HEK293 (cell line): ENCODE results near the gene P4HA1.

ENCODE experiments used
- CTCF ChIA-PET: fragments of 350-600 bp; formaldehyde crosslinking; extraction: SDS; loops from one replicate; lab custom pipeline; 2021; ENCODE audit warnings: antibody characterized with exemption; lab: Yijun Ruan, JAX
- POLR2A ChIA-PET: fragments of 300-600 bp; formaldehyde crosslinking; extraction: SDS; loops from one replicate; lab custom pipeline; 2020; ENCODE audit warnings: antibody characterized with exemption, inconsistent platforms; lab: Yijun Ruan, JAX
- H3K27ac ChIP-seq: fragments of 200-500 bp; sonication (Bioruptor generic); 2 replicates; pipeline ENCODE4 v1.5.1; 2014; ENCODE audit warnings: low read depth, low read length, control low read depth, inconsistent platforms; ENCODE audit errors: extremely low read depth
- H3K36me3 ChIP-seq, 2 experiments: fragments of 200-500 bp in 1 of 2; sonication (Bioruptor generic) in 1 of 2; 1 replicate in 1 of 2; 2 replicates in 1 of 2; pipeline ENCODE4 v1.5.1; 2014 to 2017; ENCODE audit warnings: inconsistent platforms in 2 of 2, low read length in 2 of 2; ENCODE audit not compliant: control insufficient read depth in 2 of 2, insufficient read depth in 1 of 2
- H3K4me1 ChIP-seq: fragments of 200-500 bp; sonication (Bioruptor generic); 2 replicates; pipeline ENCODE4 v1.5.1; 2014; ENCODE audit warnings: mild to moderate bottlenecking, low read length, inconsistent platforms; ENCODE audit not compliant: control insufficient read depth, insufficient read depth
- H3K4me3 ChIP-seq: 2 replicates; pipeline ENCODE4 v1.5.1; 2011; ENCODE audit warnings: low read depth, mild to moderate bottlenecking, control low read depth, low read length, moderate library complexity
- H3K9me3 ChIP-seq: fragments of 200-500 bp; sonication (Bioruptor generic); 2 replicates; pipeline ENCODE4 v1.5.1; 2014; ENCODE audit warnings: low read depth, low read length, inconsistent platforms; ENCODE audit not compliant: control insufficient read depth, insufficient read depth
- BCL11A ChIP-seq: fragments of 450-650 bp; formaldehyde crosslinking; IDR thresholded peaks from 2 replicates; pipeline ENCODE4 v1.5.1; 2016; ENCODE audit warnings: low read depth, missing biosample characterization, missing genetic modification characterization
- MZF1 ChIP-seq: fragments of 450-650 bp; formaldehyde crosslinking; IDR thresholded peaks from 2 replicates; pipeline ENCODE4 v1.5.1; 2017; ENCODE audit warnings: missing biosample characterization, missing genetic modification characterization, borderline replicate concordance
- OSR2 ChIP-seq: fragments of 450-650 bp; formaldehyde crosslinking; IDR thresholded peaks from 2 replicates; pipeline ENCODE4 v1.5.1; 2016; ENCODE audit warnings: missing biosample characterization, missing genetic modification characterization
- ZBTB49 ChIP-seq: fragments of 450-650 bp; formaldehyde crosslinking; IDR thresholded peaks from 2 replicates; pipeline ENCODE4 v1.5.1; 2016; ENCODE audit warnings: missing biosample characterization, missing genetic modification characterization, low read depth
- ZFHX2 ChIP-seq: fragments of 450-650 bp; formaldehyde crosslinking; conservative IDR thresholded peaks from 2 replicates; pipeline ENCODE4 v1.5.1; 2016; ENCODE audit warnings: missing biosample characterization, missing genetic modification characterization
- ZFP69B ChIP-seq: fragments of 450-650 bp; formaldehyde crosslinking; IDR thresholded peaks from 2 replicates; pipeline ENCODE4 v1.5.1; 2016; ENCODE audit warnings: missing biosample characterization, missing genetic modification characterization
- ZNF112 ChIP-seq: fragments of 450-650 bp; formaldehyde crosslinking; IDR thresholded peaks from 2 replicates; pipeline ENCODE4 v1.5.0; 2017; ENCODE audit warnings: missing biosample characterization, missing genetic modification characterization
- ZNF140 ChIP-seq: fragments of 450-650 bp; formaldehyde crosslinking; IDR thresholded peaks from 2 replicates; pipeline ENCODE4 v1.5.1; 2016; ENCODE audit warnings: missing biosample characterization, missing genetic modification characterization
- ZNF148 ChIP-seq: fragments of 450-650 bp; formaldehyde crosslinking; IDR thresholded peaks from 2 replicates; pipeline ENCODE4 v1.5.0; 2017; ENCODE audit warnings: missing biosample characterization, missing genetic modification characterization, borderline replicate concordance
- ZNF157 ChIP-seq: fragments of 450-650 bp; formaldehyde crosslinking; IDR thresholded peaks from 2 replicates; pipeline ENCODE4 v1.5.1; 2016; ENCODE audit warnings: missing biosample characterization, missing genetic modification characterization
- ZNF175 ChIP-seq: fragments of 450-650 bp; formaldehyde crosslinking; IDR thresholded peaks from 2 replicates; pipeline ENCODE4 v1.5.1; 2016; ENCODE audit warnings: missing biosample characterization, missing genetic modification characterization
- ZNF211 ChIP-seq: fragments of 450-650 bp; formaldehyde crosslinking; IDR thresholded peaks from 2 replicates; pipeline ENCODE4 v1.5.1; 2016; ENCODE audit warnings: low read depth, missing biosample characterization, missing genetic modification characterization
- ZNF311 ChIP-seq: fragments of 450-650 bp; formaldehyde crosslinking; IDR thresholded peaks from 2 replicates; pipeline ENCODE4 v1.5.1; 2017; ENCODE audit warnings: missing biosample characterization, missing genetic modification characterization, borderline replicate concordance
- ZNF335 ChIP-seq: fragments of 450-650 bp; formaldehyde crosslinking; conservative IDR thresholded peaks from 2 replicates; pipeline ENCODE4 v1.5.1; 2016; ENCODE audit warnings: missing biosample characterization, missing genetic modification characterization
- ZNF350 ChIP-seq: fragments of 450-650 bp; formaldehyde crosslinking; IDR thresholded peaks from 2 replicates; pipeline ENCODE4 v1.5.0; 2017; ENCODE audit warnings: missing biosample characterization, mild to moderate bottlenecking, missing genetic modification characterization
- ZNF366 ChIP-seq: fragments of 450-650 bp; formaldehyde crosslinking; conservative IDR thresholded peaks from 2 replicates; pipeline ENCODE4 v1.5.1; 2016; ENCODE audit warnings: missing biosample characterization, missing genetic modification characterization
- ZNF37A ChIP-seq: fragments of 450-650 bp; IDR thresholded peaks from 2 replicates; pipeline ENCODE4 v1.5.1; 2018; ENCODE audit warnings: missing biosample characterization, missing genetic modification characterization
- ZNF488 ChIP-seq: fragments of 450-650 bp; formaldehyde crosslinking; IDR thresholded peaks from 2 replicates; pipeline ENCODE4 v1.5.1; 2016; ENCODE audit warnings: missing biosample characterization, missing genetic modification characterization
- ZNF501 ChIP-seq: fragments of 450-650 bp; formaldehyde crosslinking; IDR thresholded peaks from 2 replicates; pipeline ENCODE4 v1.5.1; 2016; ENCODE audit warnings: missing biosample characterization, missing genetic modification characterization
- ZNF544 ChIP-seq: fragments of 450-650 bp; formaldehyde crosslinking; IDR thresholded peaks from 2 replicates; pipeline ENCODE4 v1.5.0; 2017; ENCODE audit warnings: missing biosample characterization, missing genetic modification characterization
- ZNF624 ChIP-seq: fragments of 450-650 bp; formaldehyde crosslinking; IDR thresholded peaks from 2 replicates; pipeline ENCODE4 v1.5.1; 2017; ENCODE audit warnings: missing biosample characterization, missing genetic modification characterization
- ZNF664 ChIP-seq: fragments of 450-650 bp; formaldehyde crosslinking; IDR thresholded peaks from 2 replicates; pipeline ENCODE4 v1.5.1; 2016; ENCODE audit warnings: missing biosample characterization, missing genetic modification characterization
- ZNF837 ChIP-seq: fragments of 450-650 bp; formaldehyde crosslinking; IDR thresholded peaks from 2 replicates; pipeline ENCODE4 v1.5.1; 2016; ENCODE audit warnings: missing biosample characterization, missing genetic modification characterization
- ZSCAN16 ChIP-seq: fragments of 450-650 bp; formaldehyde crosslinking; IDR thresholded peaks from 2 replicates; pipeline ENCODE4 v1.5.1; 2016; ENCODE audit warnings: missing biosample characterization, missing genetic modification characterization
- TF ChIP-seq, protein P1 (sequence below): fragments of 450-650 bp; formaldehyde crosslinking; IDR thresholded peaks from 2 replicates; pipeline ENCODE4 v1.5.1; 2016; ENCODE audit warnings: missing biosample characterization, missing genetic modification characterization
- TF ChIP-seq, protein P2 (sequence below): fragments of 450-650 bp; formaldehyde crosslinking; IDR thresholded peaks from 2 replicates; pipeline ENCODE4 v1.5.1; 2016; ENCODE audit warnings: missing biosample characterization, missing genetic modification characterization

The P4HA1 gene

DNA sequence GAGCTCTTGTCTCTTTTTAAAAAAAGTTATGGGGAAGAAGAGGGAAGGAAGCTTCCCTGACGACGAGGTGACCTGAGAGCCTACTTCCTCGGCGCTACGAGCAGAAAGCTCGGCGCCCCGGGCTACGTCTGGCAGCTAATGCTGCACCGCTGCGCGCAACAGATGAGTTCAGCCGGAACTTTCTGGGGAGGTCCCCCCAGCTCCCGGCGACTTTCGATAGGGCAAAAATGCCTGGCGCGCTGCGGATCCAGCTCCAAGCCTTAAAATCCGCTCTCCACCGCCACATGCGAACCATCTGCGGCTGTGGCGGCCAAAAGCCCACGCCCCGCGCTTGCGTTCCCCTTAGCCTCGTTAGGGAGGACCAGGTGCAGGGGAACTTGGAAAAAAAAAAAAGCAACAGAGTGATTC is 621 bp downstream of the P4HA1 start (continued):
- TF ChIP-seq ZNF350 (tag by site-specific recombination) (no peak), ZNF335 (tag by site-specific recombination) (peak; percentile 78)

GRCh38 chr10:73095481-73096021 is 1.1 kb downstream of the P4HA1 start:
- ChIA-PET POLR2A (interaction anchor here (0.6 to 2.9 kb wide), 16 partner anchors 9 to 822 kb away, joined by 3 to 52 read pairs (median 4); partner anchors contain the start of genes DDIT4, DNAJB12, DNAJC9 and ECD), CTCF (interaction anchor here (0.6 to 4.2 kb wide), 12 partner anchors 12 to 1780 kb away, joined by 3 to 40 read pairs (median 3); partner anchors contain the start of gene NUDT13)
- Histone ChIP-seq H3K4me1 (no peaks in the 10 kb centered on the region; the same call in 1 of the 2 replicates), H3K27ac (peak overlapping the region; percentile 90), H3K9me3 (no peaks in the 10 kb centered on the region), H3K4me3 (peak overlapping the region; percentile 82), H3K36me3 (peaks cover 0 to 3% of the 10 kb centered on the region in 2 experiments; a peak in 2 of 3 replicates)
- TF ChIP-seq ZNF837 (tag by site-specific recombination) = no peak
- TF ChIP-seq ZNF501 (tag by site-specific recombination) = peak; percentile 21; the same call in 1 of the 2 replicates
- peak; percentile 74 for TF ChIP-seq ZNF366 (tag by site-specific recombination)
- TF ChIP-seq ZNF311 (tag by site-specific recombination) = no peak
- no peak for TF ChIP-seq ZNF112
- no peak for TF ChIP-seq ZNF157 (tag by site-specific recombination)
- no peak for TF ChIP-seq ZSCAN16 (tag by site-specific recombination)
- TF ChIP-seq, protein P1, sequence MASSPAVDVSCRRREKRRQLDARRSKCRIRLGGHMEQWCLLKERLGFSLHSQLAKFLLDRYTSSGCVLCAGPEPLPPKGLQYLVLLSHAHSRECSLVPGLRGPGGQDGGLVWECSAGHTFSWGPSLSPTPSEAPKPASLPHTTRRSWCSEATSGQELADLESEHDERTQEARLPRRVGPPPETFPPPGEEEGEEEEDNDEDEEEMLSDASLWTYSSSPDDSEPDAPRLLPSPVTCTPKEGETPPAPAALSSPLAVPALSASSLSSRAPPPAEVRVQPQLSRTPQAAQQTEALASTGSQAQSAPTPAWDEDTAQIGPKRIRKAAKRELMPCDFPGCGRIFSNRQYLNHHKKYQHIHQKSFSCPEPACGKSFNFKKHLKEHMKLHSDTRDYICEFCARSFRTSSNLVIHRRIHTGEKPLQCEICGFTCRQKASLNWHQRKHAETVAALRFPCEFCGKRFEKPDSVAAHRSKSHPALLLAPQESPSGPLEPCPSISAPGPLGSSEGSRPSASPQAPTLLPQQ = peak; percentile 36; the same call in 1 of the 2 replicates
- no peak for TF ChIP-seq ZNF544
- no peak for TF ChIP-seq ZNF148 (tag by site-specific recombination)
- no peak for TF ChIP-seq ZNF488
- TF ChIP-seq MZF1 (tag by site-specific recombination) = peak; percentile 59; the same call in 1 of the 2 replicates
- no peak for TF ChIP-seq ZNF175 (tag by site-specific recombination)
- no peak for TF ChIP-seq ZNF211 (tag by site-specific recombination)
- no peak for TF ChIP-seq ZNF624 (tag by site-specific recombination)
- TF ChIP-seq ZNF664 (tag by site-specific recombination) = no peak
- TF ChIP-seq ZBTB49 (tag by site-specific recombination) = no peak
- TF ChIP-seq, protein P2, sequence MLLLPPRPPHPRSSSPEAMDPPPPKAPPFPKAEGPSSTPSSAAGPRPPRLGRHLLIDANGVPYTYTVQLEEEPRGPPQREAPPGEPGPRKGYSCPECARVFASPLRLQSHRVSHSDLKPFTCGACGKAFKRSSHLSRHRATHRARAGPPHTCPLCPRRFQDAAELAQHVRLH (tag by site-specific recombination) = no peak
- TF ChIP-seq BCL11A (tag by site-specific recombination) = no peak
- TF ChIP-seq ZNF140 (tag by site-specific recombination) = no peak
- TF ChIP-seq OSR2 (tag by site-specific recombination) = no peak
- no peak for TF ChIP-seq ZFHX2
- TF ChIP-seq ZNF37A (tag by site-specific recombination) = no peak
- peak; percentile 75 for TF ChIP-seq ZFP69B (tag by site-specific recombination)
